Vagina (tissue), 2 donors: ENCODE data around the gene VWA3A.

Source experiments
- CTCF ChIP-seq, 3 experiments: fragments of 450-650 bp in 2 of 3; fragments of 200-600 bp in 1 of 3; sonication (generic) in 1 of 3; IDR thresholded peaks; one replicate each; pipeline ENCODE4 v1.5.1; 2017 to 2019; ENCODE audit warnings: antibody characterized with exemption in 3 of 3, mild to moderate bottlenecking in 2 of 3, moderate library complexity in 2 of 3
- POLR2A ChIP-seq, 2 donors: fragments of 450-650 bp; IDR thresholded peaks; one replicate each; pipeline ENCODE4 v1.6.1; 2017; ENCODE audit warnings: antibody characterized with exemption in 2 of 2, mild to moderate bottlenecking in 2 of 2, moderate library complexity in 2 of 2

- TF ChIP-seq POLR2A (IDR thresholded peaks at IDR 0.05) (no peak), CTCF (IDR thresholded peaks at IDR 0.05) (no peak)
Measured at GRCh38 chr16:22078656-22079055, 13.7 kb upstream of the VWA3A start.
